Colonic mucosa (tissue), 4 donors: ENCODE measurements around the gene EFCAB3. TPM values are rescaled to one million over a fixed set of nuclear protein-coding genes. Genes with fewer than 3 reads are reported as not detected.
"Not testable (repeated sequence)": the region's sequence is repeated elsewhere in the genome, so short reads cannot be mapped to it uniquely, and the experiment has no call there.

ENCODE experiments used
- DNase-seq: peaks from one replicate; pipeline ENCODE4 v3.0.0-alpha.2; 2020
- H3K27ac ChIP-seq: fragments of 200-600 bp; one replicate; pipeline ENCODE4 v1.8.0; 2021
- H3K27me3 ChIP-seq: fragments of 200-600 bp; one replicate; pipeline ENCODE4 v1.8.0; 2021
- H3K36me3 ChIP-seq: fragments of 200-600 bp; one replicate; pipeline ENCODE4 v1.8.0; 2021
- H3K4me1 ChIP-seq: fragments of 200-600 bp; one replicate; pipeline ENCODE4 v1.8.0; 2021; ENCODE audit warnings: mild to moderate bottlenecking
- H3K4me3 ChIP-seq: fragments of 200-600 bp; one replicate; pipeline ENCODE4 v1.8.0; 2021
- H3K9ac ChIP-seq, 2 donors: one replicate each; pipeline ENCODE4 v1.7.0; 2013; ENCODE audit warnings: control low read depth in 2 of 2, low read depth in 2 of 2, low read length in 2 of 2
- H3K9me3 ChIP-seq: fragments of 200-600 bp; one replicate; pipeline ENCODE4 v1.8.0; 2021
- CTCF ChIP-seq: fragments of 200-600 bp; IDR thresholded peaks from one replicate; pipeline ENCODE4 v1.8.0; 2022; ENCODE audit warnings: antibody characterized with exemption, mild to moderate bottlenecking
- intact Hi-C: fragments of 100-400 bp; cut with DNase I; formaldehyde crosslinking; loops from one replicate; pipeline ENCODE4 v1.14.1; 2022
- total RNA-seq, 2 donors: library from RNA; stranded (reverse); fragmentation: NEBNext Ultra II Directional in 1 of 2; extraction: Animal tissue kit (Norgen Biotek cat#: 25700) in 1 of 2; gene quantifications; one replicate each; pipeline ENCODE4 v1.2.1, GENCODE V29; 2021
- donor health status: healthy.
- donor health status: DM: no; HTN: no; CAD: no.
- donor health status: DM: no; HTN: no; CAD: no.

The EFCAB3 gene
- total RNA-seq, 2 donors from 2014 or later: not detected

GRCh38 chr17:62388856-62389255 is 8.5 kb downstream of the EFCAB3 start:
- H3K9me3 ChIP-seq: no peaks in the 10 kb centered on the region
- no peak for TF ChIP-seq CTCF
- intact Hi-C loops: no loop called here
- no peak overlapping the region for H3K9ac ChIP-seq
- no peak for DNase-seq
- no peak overlapping the region for H3K27ac ChIP-seq
- H3K4me1 ChIP-seq: no peaks in the 10 kb centered on the region
- H3K4me3 ChIP-seq: no peak overlapping the region
- H3K36me3 ChIP-seq: no peaks in the 10 kb centered on the region
- H3K27me3 ChIP-seq: no peaks in the 10 kb centered on the region

GRCh38 chr17:62392908-62393307 is 12.6 kb downstream of the EFCAB3 start:
- H3K4me1 ChIP-seq: no peaks in the 10 kb centered on the region
- no peaks in the 10 kb centered on the region for H3K27me3 ChIP-seq
- H3K4me3 ChIP-seq: no peak overlapping the region
- no peak for TF ChIP-seq CTCF
- no peak overlapping the region for H3K27ac ChIP-seq
- intact Hi-C loops: no loop called here
- no peaks in the 10 kb centered on the region for H3K36me3 ChIP-seq
- H3K9ac ChIP-seq: no peak overlapping the region
- no peaks in the 10 kb centered on the region for H3K9me3 ChIP-seq
- DNase-seq: no peak

- H3K9ac ChIP-seq: no peak overlapping the region
- H3K36me3 ChIP-seq: no peaks in the 10 kb centered on the region
- TF ChIP-seq CTCF: no peak
- DNase-seq: no peak
- no peaks in the 10 kb centered on the region for H3K9me3 ChIP-seq
- no peaks in the 10 kb centered on the region for H3K27me3 ChIP-seq
- intact Hi-C loops: no loop called here
- no peak overlapping the region for H3K27ac ChIP-seq
- no peak overlapping the region for H3K4me3 ChIP-seq
- no peaks in the 10 kb centered on the region for H3K4me1 ChIP-seq
Measured at GRCh38 chr17:62398891-62399290, 18.5 kb downstream of the EFCAB3 start.

- no peak overlapping the region for H3K9ac ChIP-seq
- intact Hi-C loops: no loop called here
- no peak for TF ChIP-seq CTCF
- no peak overlapping the region for H3K4me3 ChIP-seq
- no peak overlapping the region for H3K27ac ChIP-seq
- no peaks in the 10 kb centered on the region for H3K9me3 ChIP-seq
- H3K36me3 ChIP-seq: no peaks in the 10 kb centered on the region
- no peaks in the 10 kb centered on the region for H3K27me3 ChIP-seq
- no peak for DNase-seq
- no peaks in the 10 kb centered on the region for H3K4me1 ChIP-seq
Measured at GRCh38 chr17:62405451-62405850, 25.1 kb downstream of the EFCAB3 start.

GRCh38 chr17:62413090-62413489 is 32.7 kb downstream of the EFCAB3 start:
- H3K27me3 ChIP-seq, DNase-seq, intact Hi-C loops, H3K36me3 ChIP-seq, H3K4me1 ChIP-seq, H3K9ac ChIP-seq, H3K27ac ChIP-seq, H3K4me3 ChIP-seq, H3K9me3 ChIP-seq: not testable (repeated sequence)

- H3K4me3 ChIP-seq: peak within 1 kb of the TSS; percentile 67
- H3K9me3 ChIP-seq, H3K27me3 ChIP-seq, intact Hi-C loops, H3K4me1 ChIP-seq, H3K36me3 ChIP-seq: not testable (repeated sequence)
- H3K9ac ChIP-seq: peak within 1 kb of the TSS; percentile 61 to 72
- TF ChIP-seq CTCF: peak; percentile 27
- peak; percentile 93 for DNase-seq
- H3K27ac ChIP-seq: peak within 1 kb of the TSS; percentile 75
Measured at GRCh38 chr17:62423647-62424461, 43.5 kb downstream of the EFCAB3 start, which contains the start of gene METTL2A. METTL2A (plus strand) TSS chr17:62423897; CDS start chr17:62423903, 6 bp downstream.

- not testable (repeated sequence) for H3K4me3 ChIP-seq, H3K9me3 ChIP-seq
Measured at GRCh38 chr17:62426214-62426613, 45.9 kb downstream of the EFCAB3 start.

GRCh38 chr17:62435251-62435650 is 54.9 kb downstream of the EFCAB3 start:
- H3K27ac ChIP-seq, DNase-seq, H3K27me3 ChIP-seq, H3K9me3 ChIP-seq, H3K4me3 ChIP-seq, H3K9ac ChIP-seq, H3K4me1 ChIP-seq, intact Hi-C loops, H3K36me3 ChIP-seq: not testable (repeated sequence)

More at GRCh38 chr17:62426214-62426613, 45.9 kb downstream of the EFCAB3 start:
- H3K27ac ChIP-seq, H3K36me3 ChIP-seq, H3K9ac ChIP-seq, H3K27me3 ChIP-seq, intact Hi-C loops, H3K4me1 ChIP-seq, DNase-seq: not testable (repeated sequence)

- H3K27ac ChIP-seq, H3K9ac ChIP-seq, intact Hi-C loops, H3K27me3 ChIP-seq, H3K4me3 ChIP-seq, DNase-seq, H3K36me3 ChIP-seq, H3K9me3 ChIP-seq, H3K4me1 ChIP-seq: not testable (repeated sequence)
Measured at GRCh38 chr17:62441181-62441580, 60.8 kb downstream of the EFCAB3 start.
